Measurements from ENCODE around the gene QRFP. TPM values are rescaled to one million over a fixed set of nuclear protein-coding genes. Genes with fewer than 3 reads are reported as not detected.

QRFP gene
- total and polyA plus RNA-seq, 2 donors (not counting 1 experiment from before 2014, with no cell fraction given): not detected

GRCh38 chr9:130879863-130880411 lies 16.7 kb downstream of the QRFP start:
- H3K4me3 ChIP-seq (replicated peaks in 1 of 4; ENCODE audit: control extremely low read depth in 1 of 4, insufficient read depth in 1 of 4, low read depth in 3 of 4, low read length in 4 of 4): no peak overlapping the region
- no peaks in the 10 kb centered on the region for H3K9me3 ChIP-seq (ENCODE audit: control insufficient read depth, insufficient read depth, low read depth, low read length)
- no peak overlapping the region for H3K9ac ChIP-seq (ENCODE audit: insufficient read depth, low read length)
- H3K4me2 ChIP-seq (ENCODE audit: extremely low read depth, insufficient read depth, low read length): no peak overlapping the region
- no peak for TF ChIP-seq EZH2 (IDR thresholded peaks at IDR 0.05; ENCODE audit: low read length, missing control alignments)
- TF ChIP-seq CTCF (conservative IDR thresholded peaks at IDR 0.05 in 1 of 2, IDR thresholded peaks at IDR 0.05 in 1 of 2; ENCODE audit: low read depth in 1 of 2, low read length in 2 of 2): no peak
- peaks cover 1% of the 10 kb centered on the region for H3K79me2 ChIP-seq (ENCODE audit: control insufficient read depth, insufficient read depth, low read length)
- H3K27ac ChIP-seq (ENCODE audit: insufficient read depth, low read length): no peak overlapping the region
- H3K4me1 ChIP-seq (ENCODE audit: control insufficient read depth, extremely low read depth, insufficient read depth, low read length): no peaks in the 10 kb centered on the region
- H3K36me3 ChIP-seq (ENCODE audit: control insufficient read depth, insufficient read depth, low read length): peaks cover 25% of the 10 kb centered on the region
- no peaks in the 10 kb centered on the region for H4K20me1 ChIP-seq (ENCODE audit: control insufficient read depth, extremely low read depth, insufficient read depth, low read length)
- H3K27me3 ChIP-seq (ENCODE audit: control insufficient read depth, insufficient read depth, low read length): no peaks in the 10 kb centered on the region
- H2AFZ ChIP-seq (ENCODE audit: low read length): no peak overlapping the region
- DNase-seq (ENCODE audit: low read depth in 2 of 2): no peak

GRCh38 chr9:130878295-130878694 lies 18.3 kb downstream of the QRFP start:
- no peaks in the 10 kb centered on the region for H4K20me1 ChIP-seq (ENCODE audit: control insufficient read depth, extremely low read depth, insufficient read depth, low read length)
- H3K4me3 ChIP-seq (replicated peaks in 1 of 4; ENCODE audit: control extremely low read depth in 1 of 4, insufficient read depth in 1 of 4, low read depth in 3 of 4, low read length in 4 of 4): no peak overlapping the region
- no peaks in the 10 kb centered on the region for H3K9me3 ChIP-seq (ENCODE audit: control insufficient read depth, insufficient read depth, low read depth, low read length)
- H2AFZ ChIP-seq (ENCODE audit: low read length): no peak overlapping the region
- H3K4me2 ChIP-seq (ENCODE audit: extremely low read depth, insufficient read depth, low read length): no peak overlapping the region
- no peaks in the 10 kb centered on the region for H3K79me2 ChIP-seq (ENCODE audit: control insufficient read depth, insufficient read depth, low read length)
- H3K27me3 ChIP-seq (ENCODE audit: control insufficient read depth, insufficient read depth, low read length): no peaks in the 10 kb centered on the region
- no peak overlapping the region for H3K27ac ChIP-seq (ENCODE audit: insufficient read depth, low read length)
- H3K9ac ChIP-seq (ENCODE audit: insufficient read depth, low read length): no peak overlapping the region
- peaks cover 22% of the 10 kb centered on the region for H3K36me3 ChIP-seq (ENCODE audit: control insufficient read depth, insufficient read depth, low read length)
- no peak for DNase-seq (ENCODE audit: low read depth in 2 of 2)
- H3K4me1 ChIP-seq (ENCODE audit: control insufficient read depth, extremely low read depth, insufficient read depth, low read length): no peaks in the 10 kb centered on the region
- TF ChIP-seq EZH2 (IDR thresholded peaks at IDR 0.05; ENCODE audit: low read length, missing control alignments) (no peak), CTCF (conservative IDR thresholded peaks at IDR 0.05 in 1 of 2, IDR thresholded peaks at IDR 0.05 in 1 of 2; ENCODE audit: low read depth in 1 of 2, low read length in 2 of 2) (no peak)

- Histone ChIP-seq H3K4me2 (ENCODE audit: extremely low read depth, insufficient read depth, low read length) (no peak overlapping the region), H3K9me3 (ENCODE audit: control insufficient read depth, insufficient read depth, low read depth, low read length) (no peaks in the 10 kb centered on the region), H4K20me1 (ENCODE audit: control insufficient read depth, extremely low read depth, insufficient read depth, low read length) (no peaks in the 10 kb centered on the region), H3K9ac (ENCODE audit: insufficient read depth, low read length) (no peak overlapping the region), H2AFZ (ENCODE audit: low read length) (no peak overlapping the region), H3K79me2 (ENCODE audit: control insufficient read depth, insufficient read depth, low read length) (no peaks in the 10 kb centered on the region), H3K36me3 (ENCODE audit: control insufficient read depth, insufficient read depth, low read length) (peaks cover 30% of the 10 kb centered on the region), H3K27ac (ENCODE audit: insufficient read depth, low read length) (no peak overlapping the region), H3K4me3 (replicated peaks in 1 of 4; ENCODE audit: control extremely low read depth in 1 of 4, insufficient read depth in 1 of 4, low read depth in 3 of 4, low read length in 4 of 4) (no peak overlapping the region), H3K27me3 (ENCODE audit: control insufficient read depth, insufficient read depth, low read length) (no peaks in the 10 kb centered on the region), H3K4me1 (ENCODE audit: control insufficient read depth, extremely low read depth, insufficient read depth, low read length) (no peaks in the 10 kb centered on the region)
- no peak for DNase-seq (ENCODE audit: low read depth in 2 of 2)
- TF ChIP-seq CTCF (conservative IDR thresholded peaks at IDR 0.05 in 1 of 2, IDR thresholded peaks at IDR 0.05 in 1 of 2; ENCODE audit: low read depth in 1 of 2, low read length in 2 of 2): no peak
- no peak for TF ChIP-seq EZH2 (IDR thresholded peaks at IDR 0.05; ENCODE audit: low read length, missing control alignments)
These were observed 19.3 kb downstream of the QRFP start for GRCh38 chr9:130877300-130877699.

All from fibroblast of lung (primary cell).